Measurements from ENCODE around the gene UGT3A2. TPM values are rescaled to one million over a fixed set of nuclear protein-coding genes. Genes with fewer than 3 reads are reported as not detected.

UGT3A2 gene
- polyA plus RNA-seq, 3 donors from 2014 or later = 0.10 to 1.0 TPM; not detected in 1

DNA sequence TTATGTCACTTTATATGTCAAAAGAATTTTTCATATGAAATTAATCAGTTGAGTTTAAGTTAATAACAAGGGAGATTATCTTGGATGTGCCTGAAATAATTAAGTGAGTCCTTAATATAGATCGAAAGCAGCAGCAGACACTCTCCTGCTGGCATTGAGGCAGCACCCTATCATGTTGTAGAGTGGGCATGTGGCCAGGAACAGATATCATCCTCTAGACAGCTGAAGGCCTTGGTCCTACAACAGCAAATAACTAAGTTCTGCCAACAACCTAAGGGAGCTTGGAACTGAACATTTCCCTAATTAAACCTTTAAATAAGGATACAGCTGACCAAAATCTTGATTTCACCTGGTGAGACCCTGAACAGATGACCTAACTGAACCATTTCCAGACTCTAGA lies 49.7 kb downstream of the UGT3A2 start:
- H3K27ac Mint-ChIP-seq = no peak overlapping the region
- peaks cover 5 to 47% (median 18%) of the 10 kb centered on the region in 6 donors for H3K9me3 Mint-ChIP-seq
- H3K4me1 Mint-ChIP-seq = no peaks in the 10 kb centered on the region
- H3K27me3 Mint-ChIP-seq (ENCODE audit: low read depth in 3 of 3) = peaks cover 0 to 6% (median 4%) of the 10 kb centered on the region in 3 donors
- DNase-seq = no peak
- no peak overlapping the region for H3K4me3 Mint-ChIP-seq
- H3K36me3 Mint-ChIP-seq = peaks cover 0 to 4% (median 0%) of the 10 kb centered on the region in 3 donors

DNA sequence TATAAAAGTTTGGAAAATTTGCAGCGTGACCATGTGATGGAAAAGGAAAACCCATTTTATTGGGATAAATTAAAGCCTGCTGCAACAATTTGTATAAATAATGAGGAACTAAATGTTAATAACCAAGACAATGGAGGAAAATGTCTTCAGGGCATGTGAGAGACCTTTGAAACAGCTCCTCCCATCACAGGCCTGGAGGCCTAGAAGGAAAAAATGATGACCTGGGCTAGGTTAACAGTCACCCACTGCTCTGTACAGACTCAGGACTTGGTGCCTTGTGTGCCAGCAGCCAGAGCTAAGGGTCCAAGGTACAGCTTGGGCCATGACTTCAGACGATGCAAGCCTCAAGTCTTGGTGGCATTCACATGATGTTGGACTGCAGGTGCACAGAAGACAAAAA lies 53.5 kb downstream of the UGT3A2 start:
- Mint-ChIP-seq H3K27me3 (ENCODE audit: low read depth in 3 of 3) (peaks cover 0 to 6% (median 4%) of the 10 kb centered on the region in 3 donors), H3K4me1 (no peaks in the 10 kb centered on the region), H3K4me3 (no peak overlapping the region), H3K27ac (no peak overlapping the region), H3K9me3 (peaks cover 7 to 47% (median 17%) of the 10 kb centered on the region in 6 donors), H3K36me3 (peaks cover 0 to 4% (median 0%) of the 10 kb centered on the region in 3 donors)
- DNase-seq = no peak

DNA sequence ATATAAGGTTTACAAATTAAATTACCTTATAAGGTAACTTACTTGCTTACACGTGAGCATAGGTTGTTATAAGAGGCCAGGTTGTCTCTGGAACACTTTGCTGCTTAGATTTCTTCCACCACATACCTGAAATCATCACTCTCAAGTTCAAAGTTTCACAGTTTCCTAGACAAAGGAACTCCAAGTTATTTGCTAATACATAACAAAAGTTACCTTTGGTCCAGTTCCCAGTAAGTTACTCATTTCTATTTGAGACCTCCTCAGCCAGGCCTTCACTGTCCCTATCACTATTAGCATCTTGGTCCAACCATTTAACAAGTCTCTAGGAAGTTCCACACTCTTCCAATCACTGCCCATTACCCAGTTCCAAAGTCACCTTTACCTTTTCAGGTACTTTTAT lies 57.0 kb downstream of the UGT3A2 start:
- Mint-ChIP-seq H3K9me3 (peaks cover 0 to 26% (median 6%) of the 10 kb centered on the region in 6 donors), H3K27me3 (ENCODE audit: low read depth in 3 of 3) (peaks cover 0 to 6% (median 4%) of the 10 kb centered on the region in 3 donors), H3K4me1 (no peaks in the 10 kb centered on the region), H3K36me3 (no peaks in the 10 kb centered on the region), H3K27ac (no peak overlapping the region), H3K4me3 (no peak overlapping the region)
- DNase-seq = no peak

DNA sequence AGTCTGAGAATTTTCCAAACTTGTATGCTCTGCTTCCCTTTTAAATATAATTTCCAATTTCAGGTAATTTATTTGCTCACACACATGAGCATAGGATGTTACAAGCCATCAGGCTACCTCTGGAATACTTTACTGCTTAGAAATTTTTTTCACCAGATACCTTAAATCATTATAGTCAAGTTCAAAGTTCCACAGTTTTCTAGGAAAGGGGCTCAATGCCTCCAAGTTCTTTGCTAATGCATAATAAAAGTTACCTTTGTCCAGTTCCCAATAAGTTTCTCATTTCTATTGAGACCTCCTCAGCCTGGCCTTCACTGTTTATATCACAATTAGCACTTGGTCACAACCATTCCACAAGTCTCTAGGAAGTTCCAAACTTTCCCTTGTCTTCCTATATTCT lies 59.3 kb downstream of the UGT3A2 start:
- DNase-seq = no peak
- no peak overlapping the region for H3K4me3 Mint-ChIP-seq

DNA sequence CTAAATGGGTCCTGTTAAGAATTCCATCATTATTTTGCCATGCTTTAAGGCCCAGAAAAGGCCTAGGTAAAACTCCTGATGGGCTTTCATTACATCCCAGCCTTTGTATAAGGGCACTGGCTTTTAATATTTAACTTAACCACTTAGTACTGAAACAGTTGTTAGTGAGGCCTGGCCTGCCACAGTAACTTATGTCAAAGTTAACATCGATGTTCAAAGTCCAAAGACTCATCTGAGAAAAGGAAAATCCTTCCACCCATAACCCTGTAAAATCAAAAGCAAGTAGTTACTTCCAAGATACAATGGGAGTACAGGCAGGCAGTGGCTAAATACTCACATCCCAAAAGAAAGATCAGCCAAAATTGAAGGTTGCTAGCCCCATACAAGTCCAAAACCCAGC lies 60.5 kb downstream of the UGT3A2 start:
- Mint-ChIP-seq H3K36me3 (no peaks in the 10 kb centered on the region), H3K4me1 (no peaks in the 10 kb centered on the region), H3K27ac (no peak overlapping the region), H3K27me3 (ENCODE audit: low read depth in 3 of 3) (peaks cover 2 to 4% (median 4%) of the 10 kb centered on the region in 3 donors), H3K9me3 (peaks cover 0 to 2% (median 0%) of the 10 kb centered on the region in 6 donors), H3K4me3 (no peak overlapping the region)
- DNase-seq = no peak

More for the DNA sequence above, 59.3 kb downstream of the UGT3A2 start:
- Mint-ChIP-seq H3K27me3 (ENCODE audit: low read depth in 3 of 3) (peaks cover 2 to 4% (median 4%) of the 10 kb centered on the region in 3 donors), H3K27ac (no peak overlapping the region), H3K4me1 (no peaks in the 10 kb centered on the region), H3K36me3 (no peaks in the 10 kb centered on the region), H3K9me3 (peaks cover 0 to 2% (median under 1%) of the 10 kb centered on the region in 6 donors)

DNA sequence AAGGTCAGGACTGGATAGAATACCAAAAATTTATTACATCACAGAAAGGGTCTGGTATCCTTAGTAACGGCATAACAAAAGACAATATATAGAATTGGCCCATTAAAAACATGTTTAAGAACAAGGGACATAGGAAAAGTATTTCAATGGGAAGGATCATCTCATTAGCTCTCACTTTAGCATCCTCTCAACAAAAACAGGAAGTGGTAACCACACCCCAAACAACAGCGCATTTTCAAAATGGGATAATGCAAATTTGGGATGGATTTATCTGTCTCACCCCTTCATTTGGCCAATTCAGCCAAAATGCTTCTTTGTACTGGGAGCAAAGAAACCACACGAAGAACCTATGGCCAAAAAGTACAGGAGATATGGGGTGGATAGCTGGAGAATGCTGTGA lies 65.7 kb downstream of the UGT3A2 start:
- H3K27me3 Mint-ChIP-seq (ENCODE audit: low read depth in 3 of 3) = peaks cover 2 to 7% (median 4%) of the 10 kb centered on the region in 3 donors
- H3K9me3 Mint-ChIP-seq = no peaks in the 10 kb centered on the region
- no peaks in the 10 kb centered on the region for H3K4me1 Mint-ChIP-seq
- no peak overlapping the region for H3K4me3 Mint-ChIP-seq
- no peak for DNase-seq
- H3K36me3 Mint-ChIP-seq = no peaks in the 10 kb centered on the region
- H3K27ac Mint-ChIP-seq = no peak overlapping the region

DNA sequence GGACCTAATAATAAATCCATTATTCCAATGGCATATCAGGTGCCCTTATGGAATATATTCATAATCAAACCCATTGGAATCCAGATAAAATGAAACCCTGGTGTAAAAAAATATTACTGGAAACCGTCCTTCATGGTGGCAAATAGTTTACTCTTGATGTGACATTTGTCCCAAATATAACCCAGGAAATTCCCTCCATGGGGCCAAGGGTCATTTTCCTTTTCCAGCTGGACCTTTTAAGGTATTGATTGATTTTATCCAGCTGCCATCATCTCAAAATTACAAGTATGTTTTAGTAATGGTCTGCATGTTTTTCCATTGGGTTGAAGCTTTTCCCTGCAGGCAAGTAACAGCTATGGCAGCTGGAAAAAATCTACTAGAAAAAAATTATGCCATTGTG lies 67.1 kb downstream of the UGT3A2 start:
- DNase-seq = no peak
- Mint-ChIP-seq H3K9me3 (no peaks in the 10 kb centered on the region), H3K27ac (no peak overlapping the region), H3K36me3 (no peaks in the 10 kb centered on the region), H3K27me3 (ENCODE audit: low read depth in 3 of 3) (peaks cover 2 to 4% (median 4%) of the 10 kb centered on the region in 3 donors), H3K4me1 (no peaks in the 10 kb centered on the region), H3K4me3 (no peak overlapping the region)

DNA sequence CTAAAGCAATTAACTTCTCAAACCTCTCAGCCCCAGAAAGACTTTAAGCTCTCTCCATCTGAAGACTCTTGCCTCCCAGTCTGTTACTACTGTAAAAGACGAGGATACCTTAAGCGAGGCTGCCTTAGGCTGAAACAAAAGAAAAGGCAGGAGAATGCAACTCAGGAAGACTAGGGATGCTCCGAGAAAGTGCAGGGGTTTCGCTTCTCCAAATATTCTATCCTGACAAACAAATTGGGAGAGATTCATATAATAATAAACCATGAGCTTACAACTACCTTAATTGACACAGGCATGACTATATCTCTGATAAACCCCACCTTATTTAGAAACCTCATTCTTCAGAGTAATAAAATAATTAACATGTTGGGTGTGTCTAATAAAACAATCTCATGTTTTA lies 70.6 kb downstream of the UGT3A2 start:
- DNase-seq = no peak
- no peaks in the 10 kb centered on the region for H3K36me3 Mint-ChIP-seq
- no peaks in the 10 kb centered on the region for H3K9me3 Mint-ChIP-seq
- peaks cover 0 to 6% (median 4%) of the 10 kb centered on the region in 3 donors for H3K27me3 Mint-ChIP-seq (ENCODE audit: low read depth in 3 of 3)
- H3K4me1 Mint-ChIP-seq = no peaks in the 10 kb centered on the region
- no peak overlapping the region for H3K27ac Mint-ChIP-seq
- H3K4me3 Mint-ChIP-seq = no peak overlapping the region

DNA sequence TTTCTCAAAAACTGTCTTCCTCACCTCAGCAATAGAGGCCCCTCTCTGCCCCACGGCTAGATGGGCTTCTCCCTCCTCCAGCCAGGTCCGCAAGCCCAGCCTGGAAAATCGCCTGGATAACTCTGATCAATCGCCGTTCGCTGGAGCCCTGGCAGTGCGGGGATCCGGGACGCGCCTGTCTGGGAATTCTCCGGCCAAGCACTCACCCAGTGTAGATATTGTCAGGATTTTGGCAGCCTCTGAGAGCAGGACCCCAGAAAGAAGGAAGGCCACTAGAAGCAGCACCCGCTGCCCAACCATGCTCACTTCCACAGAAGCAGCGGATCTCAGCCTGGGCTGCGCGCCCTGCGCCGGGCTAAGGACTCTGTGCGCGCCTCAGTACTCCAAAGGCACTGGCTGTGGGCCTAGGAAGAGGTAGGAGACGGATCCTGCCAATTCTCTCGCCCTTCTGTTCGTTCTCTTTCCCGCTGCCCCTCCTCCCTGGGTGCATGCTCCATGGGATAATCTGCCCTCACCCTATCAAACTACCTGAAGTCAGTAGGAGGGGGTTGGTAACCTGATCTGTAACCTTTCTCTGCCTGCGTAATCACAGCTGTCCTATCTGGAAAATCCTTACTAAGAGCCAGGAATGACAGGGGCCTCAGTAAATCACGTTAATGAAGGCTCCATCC lies 75.6 kb downstream of the UGT3A2 start, which contains the start of gene UGT3A1:
TSS of gene UGT3A1 (minus strand) at position 450 of the 671 bp plus-strand sequence. CDS start at position 300, 150 bp downstream.
- Mint-ChIP-seq H3K9me3 (no peaks in the 10 kb centered on the region), H3K27me3 (ENCODE audit: low read depth in 3 of 3) (peaks cover 2 to 9% (median 6%) of the 10 kb centered on the region in 3 donors), H3K4me1 (no peaks in the 10 kb centered on the region), H3K27ac (no peak within 1 kb of the TSS), H3K36me3 (no peaks in the 10 kb centered on the region), H3K4me3 (no peak within 1 kb of the TSS)
- no peak for DNase-seq

DNA sequence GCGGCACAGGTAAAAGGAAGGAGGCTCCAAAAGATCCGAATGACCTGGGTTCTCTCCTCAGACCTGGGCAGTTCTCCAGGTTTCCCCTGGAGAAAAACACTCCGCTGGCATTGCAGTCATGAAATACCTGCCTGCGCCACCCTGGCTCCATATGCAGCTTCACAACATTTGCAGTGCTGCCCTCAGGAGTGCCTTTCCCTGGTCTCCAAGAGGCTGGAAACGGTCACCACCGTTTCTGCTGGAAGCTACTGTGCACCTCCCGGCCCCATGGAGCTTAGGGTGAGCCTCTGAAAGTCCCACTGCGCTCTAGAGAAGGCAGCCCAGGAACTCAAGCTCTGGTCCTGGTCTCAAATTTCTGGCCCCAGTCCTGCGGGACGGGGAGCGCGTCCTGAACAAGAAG lies 76.2 kb downstream of the UGT3A2 start:
- Mint-ChIP-seq H3K36me3 (no peaks in the 10 kb centered on the region), H3K4me3 (no peak overlapping the region), H3K27me3 (ENCODE audit: low read depth in 3 of 3) (peaks cover 2 to 9% (median 6%) of the 10 kb centered on the region in 3 donors), H3K9me3 (no peaks in the 10 kb centered on the region), H3K27ac (no peak overlapping the region), H3K4me1 (no peaks in the 10 kb centered on the region)
- no peak for DNase-seq

DNA sequence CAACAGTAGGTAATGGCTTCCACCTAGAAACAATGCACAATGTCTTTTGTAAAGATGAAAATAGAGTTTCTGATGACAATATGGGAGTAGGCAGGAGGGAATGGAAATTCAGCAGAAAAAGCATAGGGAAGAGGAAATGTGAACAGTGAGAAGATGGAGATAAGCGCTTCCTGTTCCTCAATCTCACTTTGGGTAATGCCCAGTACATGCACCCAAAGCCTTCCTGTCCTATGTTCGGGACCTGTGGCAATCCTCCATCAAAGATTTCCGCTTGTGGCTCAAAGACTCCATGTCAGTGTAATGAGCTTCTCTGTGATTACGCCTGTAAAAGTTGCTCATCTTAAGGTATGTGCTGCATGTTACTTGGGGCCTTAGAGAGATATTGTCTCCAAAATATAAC lies 78.2 kb downstream of the UGT3A2 start:
- no peaks in the 10 kb centered on the region for H3K4me1 Mint-ChIP-seq
- no peaks in the 10 kb centered on the region for H3K36me3 Mint-ChIP-seq
- DNase-seq = no peak
- peaks cover 2 to 12% (median 6%) of the 10 kb centered on the region in 3 donors for H3K27me3 Mint-ChIP-seq (ENCODE audit: low read depth in 3 of 3)
- H3K4me3 Mint-ChIP-seq = no peak overlapping the region
- H3K27ac Mint-ChIP-seq = no peak overlapping the region
- peaks cover 0 to under 1% (median 0%) of the 10 kb centered on the region in 6 donors for H3K9me3 Mint-ChIP-seq

DNA sequence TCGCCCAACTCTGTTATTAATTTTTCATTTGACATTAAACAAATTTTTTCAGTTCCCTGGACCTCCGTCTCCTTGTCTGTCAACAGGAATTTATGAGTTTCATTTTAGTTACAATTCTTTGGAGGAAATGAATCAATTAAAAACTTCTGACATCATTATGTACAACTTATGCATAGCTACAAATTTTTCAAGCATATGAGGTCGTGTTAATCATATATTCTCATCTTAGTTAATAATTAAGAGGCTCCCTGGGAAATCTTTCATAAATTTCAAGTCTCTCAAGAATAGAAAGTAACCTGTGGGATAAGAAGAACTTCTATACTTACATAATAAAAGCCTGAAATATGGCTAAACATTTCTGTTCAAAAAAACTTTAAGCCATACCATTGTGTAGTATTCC lies 78.9 kb downstream of the UGT3A2 start:
- Mint-ChIP-seq H3K27ac (no peak overlapping the region), H3K36me3 (peaks cover 0 to 2% (median 0%) of the 10 kb centered on the region in 3 donors), H3K9me3 (peaks cover 0 to 4% (median 2%) of the 10 kb centered on the region in 6 donors), H3K4me1 (no peaks in the 10 kb centered on the region), H3K4me3 (no peak overlapping the region), H3K27me3 (ENCODE audit: low read depth in 3 of 3) (peaks cover 2 to 18% (median 6%) of the 10 kb centered on the region in 3 donors)
- no peak for DNase-seq

Data from immature natural killer cell (primary cell).